ENCODE measurements around the gene PPARG.

GRCh38 chr3:12379640-12380429, 91.0 kb downstream of the PPARG start:
- no peak for TF ChIP-seq CTCF (IDR thresholded peaks at IDR 0.05)
- no peak for TF ChIP-seq POLR2A (IDR thresholded peaks at IDR 0.05)

Data from vagina (tissue), 2 donors.